ENCODE results near the gene CFAP92. TPM values are rescaled to one million over a fixed set of nuclear protein-coding genes. Genes with fewer than 3 reads are reported as not detected.

Gene CFAP92
- total RNA-seq, 1 experiment from 2014 or later: 0.33 TPM

- no peaks in the 10 kb centered on the region for H3K36me3 ChIP-seq (ENCODE audit: low read depth, low read length)
- H3K27ac ChIP-seq (ENCODE audit: low read length): no peak overlapping the region
- intact Hi-C loops (cut with micrococcal nuclease): no loop called here
- no peaks in the 10 kb centered on the region for H4K20me1 ChIP-seq (ENCODE audit: low read length)
- no peak overlapping the region for H3K4me2 ChIP-seq (ENCODE audit: low read length)
- ChIA-PET POLR2A (ENCODE audit: unreplicated experiment) (no interaction called here), CTCF (interaction anchor here (0.7 kb wide), 1 partner anchor 300 kb away, joined by 5 read pairs; no protein-coding TSS in a partner anchor)
- H3K9me3 ChIP-seq (ENCODE audit: low read length): no peaks in the 10 kb centered on the region
- H3K4me3 ChIP-seq (ENCODE audit: low read length): no peak overlapping the region
- TF ChIP-seq EZH2phosphoT487 (IDR thresholded peaks at IDR 0.05; ENCODE audit: borderline replicate concordance, low read length): no peak
- no peak for TF ChIP-seq CTCF (conservative IDR thresholded peaks at IDR 0.05; ENCODE audit: low read depth, low read length)
- no peak for TF ChIP-seq EZH2 (IDR thresholded peaks at IDR 0.05; ENCODE audit: low read length, unreplicated experiment)
- H3K4me1 ChIP-seq (ENCODE audit: insufficient read depth, low read length): peaks cover 5% of the 10 kb centered on the region
- no peaks in the 10 kb centered on the region for H3K9me2 ChIP-seq (replicated peaks; ENCODE audit: low read length)
- no peak overlapping the region for H2AFZ ChIP-seq (ENCODE audit: low read length)
- no peak for ATAC-seq
- BruUV-seq (replicated peaks): no TSS peak
- DNase-seq: no peak
- H3K79me2 ChIP-seq (ENCODE audit: low read length): no peaks in the 10 kb centered on the region
- H3K9ac ChIP-seq (ENCODE audit: low read length): no peak overlapping the region
- H3F3A ChIP-seq (ENCODE audit: low read length, unreplicated experiment): no peaks in the 10 kb centered on the region
- no peaks in the 10 kb centered on the region for H3K27me3 ChIP-seq (ENCODE audit: low read length)
Measured at GRCh38 chr3:129019266-129019665, 25.4 kb upstream of the CFAP92 start.

GRCh38 chr3:129018751-129019150, 24.9 kb upstream of the CFAP92 start:
- Histone ChIP-seq H3K9me3 (ENCODE audit: low read length) (no peaks in the 10 kb centered on the region), H3K36me3 (ENCODE audit: low read depth, low read length) (no peaks in the 10 kb centered on the region), H3F3A (ENCODE audit: low read length, unreplicated experiment) (no peaks in the 10 kb centered on the region), H4K20me1 (ENCODE audit: low read length) (no peaks in the 10 kb centered on the region), H3K4me2 (ENCODE audit: low read length) (no peak overlapping the region), H3K27ac (ENCODE audit: low read length) (no peak overlapping the region), H3K9me2 (replicated peaks; ENCODE audit: low read length) (no peaks in the 10 kb centered on the region), H3K27me3 (ENCODE audit: low read length) (no peaks in the 10 kb centered on the region), H3K79me2 (ENCODE audit: low read length) (no peaks in the 10 kb centered on the region), H3K9ac (ENCODE audit: low read length) (no peak overlapping the region), H3K4me1 (ENCODE audit: insufficient read depth, low read length) (peaks cover 5% of the 10 kb centered on the region), H3K4me3 (ENCODE audit: low read length) (no peak overlapping the region), H2AFZ (ENCODE audit: low read length) (no peak overlapping the region)
- DNase-seq (no peak), ATAC-seq (no peak)
- intact Hi-C loops (cut with micrococcal nuclease): no loop called here
- POLR2A ChIA-PET (ENCODE audit: unreplicated experiment): no interaction called here
- TF ChIP-seq EZH2phosphoT487 (IDR thresholded peaks at IDR 0.05; ENCODE audit: borderline replicate concordance, low read length): no peak
- TF ChIP-seq EZH2 (IDR thresholded peaks at IDR 0.05; ENCODE audit: low read length, unreplicated experiment): no peak
- no TSS peak for BruUV-seq (replicated peaks)
- CTCF ChIA-PET: no interaction called here

GRCh38 chr3:129018271-129018670, 24.4 kb upstream of the CFAP92 start:
- Histone ChIP-seq H3K9ac (ENCODE audit: low read length) (no peak overlapping the region), H4K20me1 (ENCODE audit: low read length) (no peaks in the 10 kb centered on the region), H3K27me3 (ENCODE audit: low read length) (no peaks in the 10 kb centered on the region), H3K4me3 (ENCODE audit: low read length) (no peak overlapping the region), H3F3A (ENCODE audit: low read length, unreplicated experiment) (no peaks in the 10 kb centered on the region), H3K4me1 (ENCODE audit: insufficient read depth, low read length) (peaks cover 5% of the 10 kb centered on the region), H3K4me2 (ENCODE audit: low read length) (no peak overlapping the region), H3K27ac (ENCODE audit: low read length) (no peak overlapping the region), H3K9me2 (replicated peaks; ENCODE audit: low read length) (no peaks in the 10 kb centered on the region), H3K79me2 (ENCODE audit: low read length) (no peaks in the 10 kb centered on the region), H2AFZ (ENCODE audit: low read length) (no peak overlapping the region), H3K36me3 (ENCODE audit: low read depth, low read length) (no peaks in the 10 kb centered on the region), H3K9me3 (ENCODE audit: low read length) (no peaks in the 10 kb centered on the region)
- intact Hi-C loops (cut with micrococcal nuclease): no loop called here
- no peak for TF ChIP-seq CTCF (conservative IDR thresholded peaks at IDR 0.05; ENCODE audit: low read depth, low read length)
- TF ChIP-seq EZH2phosphoT487 (IDR thresholded peaks at IDR 0.05; ENCODE audit: borderline replicate concordance, low read length): no peak
- no peak for TF ChIP-seq EZH2 (IDR thresholded peaks at IDR 0.05; ENCODE audit: low read length, unreplicated experiment)
- no TSS peak for BruUV-seq (replicated peaks)
- DNase-seq (no peak), ATAC-seq (no peak)
- ChIA-PET CTCF (interaction anchor here (3.0 kb wide), 1 partner anchor 48 kb away, joined by 45 read pairs; no protein-coding TSS in a partner anchor), POLR2A (ENCODE audit: unreplicated experiment) (no interaction called here)
